ENCODE results near the gene R3HDM2.

Gene R3HDM2

DNA sequence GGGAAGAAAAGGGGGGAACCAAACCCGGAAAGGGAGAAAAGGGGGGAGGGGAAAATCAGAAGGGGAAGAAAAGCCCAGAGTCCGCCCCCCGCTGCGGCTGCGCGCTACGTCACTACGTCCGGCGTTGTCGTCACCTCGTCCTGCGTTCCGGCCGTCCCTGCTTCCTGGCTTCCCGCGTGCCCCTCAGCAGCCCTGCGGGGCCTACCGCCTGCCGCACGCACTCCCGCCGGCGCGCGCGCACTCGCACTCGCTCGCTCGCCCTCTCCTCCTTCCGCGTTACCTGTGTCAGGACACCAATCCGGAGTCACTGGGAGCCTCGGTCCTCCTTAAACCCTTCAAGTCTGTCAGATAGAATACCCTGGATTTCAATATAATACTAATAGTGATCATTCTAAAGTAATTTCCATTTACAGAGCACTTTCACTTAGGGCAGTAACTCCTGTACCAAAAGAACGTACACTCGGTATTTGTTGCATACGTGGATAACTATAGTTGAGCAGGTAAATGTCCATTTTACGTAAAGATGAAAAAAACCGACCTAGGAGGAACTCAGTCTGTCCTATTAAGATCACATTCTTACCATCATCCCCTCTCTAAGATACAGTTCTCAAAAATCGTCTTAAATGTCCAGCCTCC is at the start of gene R3HDM2:
Gene R3HDM2 (minus strand): TSS at position 113 of the 636 bp plus-strand sequence. CDS start 120,615 bp downstream, outside the sequence.
- DNase-seq (ENCODE audit: low spot score): peak; percentile 99

GRCh38 chr12:57479376-57480115 is 48.7 kb upstream of the R3HDM2 start, which contains the start of gene ARHGAP9:
TSS of gene ARHGAP9 (minus strand) at chr12:57479866. CDS start at chr12:57479406, 460 bp downstream.
- DNase-seq (ENCODE audit: low spot score): no peak

DNA sequence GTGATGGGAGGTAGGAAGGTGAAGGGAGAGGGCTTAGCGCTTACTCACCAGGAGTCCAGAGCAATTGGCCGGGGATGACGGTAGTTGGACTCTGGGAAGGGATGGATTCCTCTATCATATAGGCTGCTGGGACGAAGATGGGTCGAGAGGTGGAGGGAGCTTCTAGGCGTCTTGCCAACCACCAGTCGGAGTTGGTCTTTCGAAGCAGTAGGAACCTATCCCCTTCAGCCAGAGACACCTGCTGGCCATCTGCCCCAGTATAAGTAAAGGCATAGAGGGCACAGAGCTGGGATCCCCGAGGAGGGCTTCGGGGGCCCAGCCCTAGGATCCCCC is 48.2 kb upstream of the R3HDM2 start:
- DNase-seq (ENCODE audit: low spot score): no peak

DNA sequence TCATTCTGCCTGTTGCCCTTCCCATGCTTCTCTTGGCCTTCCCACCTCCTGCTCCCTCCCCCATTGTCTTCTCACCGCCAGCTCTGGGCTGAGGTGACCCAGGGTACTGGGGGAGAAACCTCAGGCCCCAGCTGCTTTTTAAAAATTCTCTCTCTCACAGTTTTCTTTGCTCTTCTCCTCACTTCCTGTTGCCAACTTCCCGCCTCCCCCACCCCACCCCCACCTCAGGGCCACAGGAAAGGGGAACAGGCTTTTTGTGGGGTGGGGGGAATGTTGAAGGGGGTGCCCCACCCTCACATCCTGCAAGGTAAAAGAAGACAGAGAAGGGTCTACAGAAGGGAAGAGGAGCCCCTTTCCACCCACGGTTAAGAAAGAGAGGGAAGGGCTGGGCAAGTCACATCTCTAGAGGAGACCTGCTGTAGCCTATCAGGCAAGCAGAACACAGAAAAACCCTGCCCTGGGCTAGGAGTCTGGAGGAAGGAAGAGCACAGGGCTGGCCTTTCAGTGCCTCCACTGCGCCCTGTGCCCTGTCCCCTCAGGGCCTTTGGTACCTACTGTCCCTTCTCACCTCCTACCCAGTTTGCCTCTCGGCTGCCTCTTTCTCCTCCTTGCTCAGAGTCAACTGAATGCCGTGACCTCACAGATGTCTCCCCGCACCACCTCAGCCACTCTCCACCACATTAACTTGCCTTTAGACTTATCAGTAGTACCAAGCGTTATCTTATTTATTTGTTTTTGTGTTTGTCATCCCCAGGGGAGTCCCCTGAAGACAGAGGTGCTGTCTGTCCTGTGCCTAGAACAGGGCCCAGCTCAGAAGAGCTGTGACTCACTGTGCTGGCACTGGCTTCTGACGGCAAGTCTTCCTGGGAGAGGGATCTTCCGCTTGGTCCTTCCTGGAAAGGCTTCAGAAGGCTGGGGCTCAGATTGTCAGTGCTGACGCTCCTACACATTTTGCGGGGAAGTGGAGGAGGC is 47.2 kb upstream of the R3HDM2 start:
- DNase-seq (ENCODE audit: low spot score): no peak

DNA sequence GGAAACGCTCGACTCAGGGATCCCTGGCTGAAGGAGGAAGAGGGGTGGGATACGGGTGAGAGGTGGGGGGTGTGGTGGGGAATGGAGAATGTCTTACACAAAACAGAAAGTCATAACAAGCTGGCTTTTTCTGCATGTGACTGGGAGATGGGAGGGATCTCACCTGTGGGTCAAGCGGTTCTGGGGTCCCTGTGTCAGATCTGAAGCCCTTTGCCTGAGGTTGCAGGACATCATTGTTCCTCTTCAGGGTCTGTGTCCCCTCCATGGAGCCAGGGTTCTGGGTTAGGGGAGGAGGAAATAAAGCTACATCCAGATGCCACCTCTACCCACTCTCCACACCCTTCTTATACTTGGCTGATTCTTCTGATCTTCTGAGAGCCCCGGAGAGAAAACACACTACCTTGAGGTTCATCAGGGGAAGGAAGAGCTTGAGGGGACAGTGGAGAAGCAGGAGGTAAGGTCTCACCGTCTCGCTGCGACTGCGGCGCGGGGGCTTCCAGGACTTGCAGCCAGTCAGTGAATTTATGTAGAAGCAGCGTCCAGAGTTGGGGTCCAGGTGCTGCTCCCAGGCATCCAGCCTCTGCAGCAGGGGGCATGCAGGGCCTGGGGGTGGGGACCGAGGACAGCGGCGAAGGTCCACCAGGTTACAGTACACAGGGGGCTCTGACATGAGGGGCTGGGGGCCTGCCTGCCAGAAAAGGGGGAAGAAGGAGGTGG is 46.3 kb upstream of the R3HDM2 start:
- no peak for DNase-seq (ENCODE audit: low spot score)

DNA sequence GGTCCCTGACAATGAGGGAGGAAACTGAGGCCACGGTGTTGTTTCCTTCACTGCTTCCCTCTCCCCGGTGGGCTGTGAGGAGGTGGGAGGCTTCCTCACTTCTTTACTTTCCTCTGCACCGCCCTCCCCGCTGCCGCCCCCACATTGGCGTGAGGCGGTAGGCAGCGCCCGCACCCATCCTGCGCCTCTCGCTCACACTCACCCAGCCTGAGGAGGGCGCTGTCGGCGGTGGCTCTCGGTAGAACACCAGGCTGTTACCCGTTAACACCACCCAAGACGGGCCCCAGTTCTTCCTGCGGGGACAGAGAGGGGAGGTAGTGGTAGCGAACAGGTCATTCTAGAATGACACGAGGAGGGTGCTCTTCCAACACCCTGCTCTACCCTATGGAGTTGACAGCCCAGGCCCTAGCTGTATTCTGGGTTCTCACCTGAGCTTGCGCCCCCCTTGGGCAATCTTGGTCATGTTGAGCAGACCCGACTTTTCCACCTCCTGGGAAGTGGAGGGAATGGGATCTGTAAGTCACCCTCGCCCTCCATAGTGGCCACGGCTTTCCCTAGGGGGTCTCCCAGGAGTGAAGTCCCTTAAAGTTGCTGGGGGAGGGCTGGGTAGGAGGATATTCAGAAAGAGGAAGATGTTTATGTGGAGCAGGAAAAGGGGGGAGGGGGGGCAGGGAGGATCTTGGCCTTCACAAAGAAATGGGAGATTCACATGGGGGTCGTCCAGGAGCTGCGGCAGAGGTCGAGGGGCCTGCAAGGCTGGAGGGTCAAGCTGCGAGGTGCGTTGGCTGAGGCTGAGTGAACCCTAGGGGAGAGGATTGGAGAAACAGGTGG is 45.5 kb upstream of the R3HDM2 start:
- no peak for DNase-seq (ENCODE audit: low spot score)

GRCh38 chr12:57475271-57476161 is 44.7 kb upstream of the R3HDM2 start:
- DNase-seq (ENCODE audit: low spot score): no peak

- DNase-seq (ENCODE audit: low spot score): no peak
These were observed 44.0 kb upstream of the R3HDM2 start for GRCh38 chr12:57474862-57475261.

DNA sequence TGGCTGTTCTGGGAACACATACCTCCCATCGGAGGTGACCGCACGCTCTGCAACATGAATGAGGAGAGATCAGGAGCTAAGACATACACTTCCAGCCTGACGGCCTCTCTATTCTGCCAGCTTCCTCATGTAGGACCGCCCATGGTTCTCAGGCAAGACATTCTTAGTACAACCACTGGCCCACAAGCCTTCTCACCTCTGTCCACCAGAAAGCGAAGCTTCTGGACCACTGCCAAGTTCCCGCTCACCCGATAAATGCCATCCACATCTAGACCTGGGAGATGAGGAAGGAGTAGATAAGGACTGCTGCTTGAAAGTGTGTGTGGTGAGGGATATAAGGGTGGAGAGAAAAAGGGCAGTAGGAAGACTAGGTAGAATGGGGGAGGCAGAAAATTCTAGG is 43.6 kb upstream of the R3HDM2 start:
- no peak for DNase-seq (ENCODE audit: low spot score)

- no peak for DNase-seq (ENCODE audit: low spot score)
These were observed 43.0 kb upstream of the R3HDM2 start for GRCh38 chr12:57473886-57474285.

DNA sequence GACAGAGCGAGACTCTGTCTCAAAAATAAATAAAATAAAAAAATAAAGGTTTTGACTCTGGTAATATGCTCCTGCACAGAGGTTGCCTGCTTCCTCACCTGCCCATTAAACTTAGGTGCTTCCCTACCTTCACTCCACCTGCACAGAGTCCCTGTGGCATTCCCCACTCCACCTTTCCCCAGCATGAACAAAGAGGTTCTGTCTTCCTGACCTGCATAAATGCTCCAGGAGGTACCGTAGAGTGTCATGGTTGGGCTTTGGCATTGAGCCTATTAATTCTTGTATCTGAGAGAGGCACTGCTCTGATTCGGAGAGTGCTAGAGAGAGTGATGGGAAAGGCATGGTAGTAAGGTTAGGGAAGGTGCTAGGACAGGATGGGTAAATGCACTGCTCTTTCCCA is 42.5 kb upstream of the R3HDM2 start:
- DNase-seq (ENCODE audit: low spot score): no peak

DNA sequence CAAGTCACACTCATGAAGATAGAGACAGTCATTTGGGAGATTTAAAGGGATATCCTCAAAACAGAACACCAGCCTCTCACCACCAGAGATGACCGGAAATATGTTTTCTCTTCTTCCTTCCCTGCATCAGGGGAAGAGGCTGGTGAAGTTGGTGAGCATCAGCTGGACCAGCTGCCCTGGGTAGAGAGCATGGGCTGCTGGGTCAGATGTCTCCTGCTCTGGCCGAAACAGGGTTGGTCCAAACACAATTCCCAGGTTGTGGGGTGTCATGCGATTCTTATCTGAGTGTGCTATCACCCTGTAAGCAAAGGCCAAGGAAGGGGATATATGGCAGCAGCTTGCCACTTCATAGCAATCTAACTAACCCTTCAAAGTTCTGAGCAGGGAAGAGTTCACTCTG is 41.5 kb upstream of the R3HDM2 start:
- no peak for DNase-seq (ENCODE audit: low spot score)

GRCh38 chr12:57471661-57472060 is 40.8 kb upstream of the R3HDM2 start:
- no peak for DNase-seq (ENCODE audit: low spot score)

DNA sequence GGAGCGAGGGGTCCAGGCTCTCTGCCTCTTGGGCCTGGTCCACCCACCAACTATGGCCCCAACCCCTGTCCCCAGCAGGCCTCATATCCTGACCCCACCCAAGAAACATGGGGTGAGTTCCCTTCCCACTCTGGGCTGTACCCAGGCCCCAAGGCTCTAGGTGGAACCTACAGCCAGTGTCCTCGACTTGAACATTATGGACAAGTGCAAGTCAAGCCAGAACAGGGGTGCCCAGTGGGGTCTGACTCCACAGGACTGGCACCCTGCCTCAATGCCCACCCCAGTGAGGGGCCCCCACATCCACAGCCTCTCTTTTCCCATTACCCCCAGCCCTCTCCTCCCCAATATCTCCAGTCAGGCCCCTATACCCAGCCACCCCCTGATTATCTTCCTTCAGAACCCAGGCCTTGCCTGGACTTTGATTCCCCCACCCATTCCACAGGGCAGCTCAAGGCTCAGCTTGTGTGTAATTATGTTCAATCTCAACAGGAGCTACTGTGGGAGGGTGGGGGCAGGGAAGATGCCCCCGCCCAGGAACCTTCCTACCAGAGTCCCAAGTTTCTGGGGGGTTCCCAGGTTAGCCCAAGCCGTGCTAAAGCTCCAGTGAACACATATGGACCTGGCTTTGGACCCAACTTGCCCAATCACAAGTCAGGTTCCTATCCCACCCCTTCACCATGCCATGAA is 40.3 kb upstream of the R3HDM2 start:
- no peak for DNase-seq (ENCODE audit: low spot score)

GRCh38 chr12:57470286-57470969 is 39.6 kb upstream of the R3HDM2 start:
- DNase-seq (ENCODE audit: low spot score): no peak

DNA sequence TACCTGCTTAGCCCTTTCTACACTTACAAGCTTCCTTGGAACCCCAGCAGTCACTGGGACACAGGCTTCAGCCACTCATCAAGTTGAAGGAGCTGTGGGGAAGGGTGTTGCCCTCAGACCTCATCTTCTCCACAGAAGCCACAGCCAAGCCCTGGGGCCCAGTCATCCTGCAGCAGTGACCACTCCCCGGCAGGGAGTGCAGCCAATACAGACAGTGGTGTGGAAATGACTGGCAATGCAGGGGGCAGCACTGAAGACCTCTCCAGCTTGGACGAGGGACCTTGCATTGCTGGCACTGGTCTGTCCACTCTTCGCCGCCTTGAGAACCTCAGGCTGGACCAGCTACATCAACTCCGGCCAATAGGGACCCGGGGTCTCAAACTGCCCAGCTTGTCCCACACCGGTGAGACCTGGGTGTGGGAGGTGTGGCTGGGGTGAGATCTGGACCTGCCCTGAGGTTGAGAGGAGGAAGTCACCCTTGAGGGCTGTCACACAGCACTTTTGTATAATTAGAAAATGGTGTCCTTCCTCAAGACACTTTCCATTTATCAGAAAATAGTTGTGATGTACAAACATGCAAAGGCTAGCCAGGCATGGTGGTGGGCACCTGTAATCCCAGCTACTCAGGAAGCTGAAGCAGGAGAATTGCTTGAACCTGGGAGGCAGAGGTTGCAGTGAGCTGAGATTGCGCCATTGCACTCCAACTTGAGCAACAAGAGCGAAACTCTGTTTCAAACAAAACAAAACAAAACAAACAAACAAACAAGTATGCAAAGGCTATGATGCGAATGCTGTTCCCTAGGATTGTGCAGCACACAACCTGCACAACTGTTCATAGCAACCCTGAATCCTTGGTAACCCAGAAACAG is 38.7 kb upstream of the R3HDM2 start:
- no peak for DNase-seq (ENCODE audit: low spot score)

GRCh38 chr12:57467915-57468314 is 37.1 kb upstream of the R3HDM2 start:
- no peak for DNase-seq (ENCODE audit: low spot score)
